ENCODE results near the gene COL4A2.

- TF ChIP-seq CTCF (IDR thresholded peaks at IDR 0.05) (no peak), POLR2A (IDR thresholded peaks at IDR 0.05; ENCODE audit: low read depth) (no peak)
Measured at GRCh38 chr13:110503979-110504499, 197.0 kb downstream of the COL4A2 start.

All from esophagus muscularis mucosa (tissue), 3 donors.